Stomach (tissue), 19 donors: ENCODE measurements around the gene GAK. TPM values are rescaled to one million over a fixed set of nuclear protein-coding genes. Genes with fewer than 3 reads are reported as not detected.
"Not testable (repeated sequence)": the region's sequence is repeated elsewhere in the genome, so short reads cannot be mapped to it uniquely, and the experiment has no call there.

ENCODE experiments used
- DNase-seq, 2 donors: peaks; one replicate each; pipeline versions ENCODE4 v3.0.0 to v3.0.0-alpha.2; 2013 to 2019
- H3K27ac ChIP-seq, 5 donors: fragments of 200-600 bp in 4 of 5; sonication (generic) in 4 of 5; one replicate each; pipeline ENCODE4 v1.5.1; 2013 to 2019; ENCODE audit warnings: mild to moderate bottlenecking in 1 of 5, moderate library complexity in 1 of 5
- H3K27me3 ChIP-seq, 3 donors: fragments of 200-600 bp; sonication (generic); one replicate each; pipeline ENCODE4 v1.5.1; 2017 to 2019; ENCODE audit warnings: mixed run types in 1 of 3
- H3K36me3 ChIP-seq, 4 donors: fragments of 200-600 bp; sonication (generic); 1 replicate in 3 of 4; 2 replicates in 1 of 4; pipeline ENCODE4 v1.5.1; 2016 to 2019
- H3K4me1 ChIP-seq, 4 donors: fragments of 200-600 bp; sonication (generic); one replicate each; pipeline ENCODE4 v1.5.1; 2016 to 2019
- H3K4me3 ChIP-seq, 4 donors: fragments of 200-600 bp; sonication (generic) in 3 of 4; one replicate each; pipeline ENCODE4 v1.5.1; 2016 to 2019; ENCODE audit warnings: mild to moderate bottlenecking in 1 of 4
- H3K9me3 ChIP-seq, 4 donors: fragments of 200-600 bp; sonication (generic); one replicate each; pipeline ENCODE4 v1.5.1; 2016 to 2019
- EP300 ChIP-seq: sonication (generic); formaldehyde crosslinking; IDR thresholded peaks from one replicate; pipeline ENCODE4 v1.6.1; 2017; ENCODE audit warnings: antibody characterized with exemption
- POLR2A ChIP-seq, 4 donors: fragments of 450-650 bp; IDR thresholded peaks; one replicate each; pipeline ENCODE4 v1.6.1; 2016; ENCODE audit warnings: antibody characterized with exemption in 4 of 4, control low read depth in 2 of 4, mild to moderate bottlenecking in 1 of 4, moderate library complexity in 1 of 4
- POLR2AphosphoS5 ChIP-seq, 3 donors: sonication (generic); formaldehyde crosslinking; IDR thresholded peaks; one replicate each; pipeline ENCODE4 v1.6.1; 2016; ENCODE audit warnings: antibody characterized with exemption in 3 of 3
- WGBS, 5 donors: extraction: QIAGEN DNeasy Blood & Tissue Kit in 3 of 5; methylation state at CpG; one replicate each; pipeline versions ENCODE4 v1.1.5 to v1.1.7; 2013 to 2018; 5-methylcytosine and 5-hydroxymethylcytosine counted together
- intact Hi-C: fragments of 100-400 bp; cut with DNase I; formaldehyde crosslinking; loops from one replicate; pipeline ENCODE4 v1.15.1; 2023; ENCODE audit warnings: low total_unique reads
- long read RNA-seq, 10 donors: transcript quantifications; one replicate each; lab custom pipeline, GENCODE V29; 2026
- polyA plus RNA-seq, 3 donors: library from polyadenylated mRNA; stranded (reverse); fragments of 200-250 nt; gene quantifications; one replicate each; pipeline ENCODE4 v1.2.3, GENCODE V29; 2013
- total RNA-seq, 5 donors: library from RNA; depleted of rRNA; stranded (reverse); fragments of >200 nt; gene quantifications; one replicate each; pipeline versions ENCODE4 v1.1.0 to v1.2.3, GENCODE V29; 2014 to 2016
- TF ChIP-seq, protein P1 (sequence below), 7 experiments: fragments of 450-650 bp in 4 of 7; fragments of 200-600 bp in 3 of 7; sonication (generic) in 3 of 7; IDR thresholded peaks; one replicate each; pipeline ENCODE4 v1.5.1; 2016 to 2019; ENCODE audit warnings: antibody characterized with exemption in 7 of 7, control low read depth in 2 of 7, mild to moderate bottlenecking in 1 of 7
- donor health status: healthy with polysubstance abuse.
- donor health status: Bipolar disorder and iron deficiency.
- donor health status: healthy.

GAK gene
- total RNA-seq = 100 to 1,000 TPM in 4 of 5 donors, 10 to 100 TPM in 1; 71.8 to 503 (median 194) TPM
- 100 to 1,000 TPM; 128 to 149 (median 133) TPM for polyA plus RNA-seq
- long read RNA-seq, donor 1 = 0 reads
- long read RNA-seq, donor 2, full-length matches to known transcripts = 5 of 5 reads
- long read RNA-seq, donor 2, partial matches to known transcripts = 0 of 5 reads
- long read RNA-seq, donor 2, other reads (novel, unspliced or antisense) = 0 of 5 reads
- long read RNA-seq, donor 3, partial matches to known transcripts = 0 of 3 reads
- long read RNA-seq, donor 3, other reads (novel, unspliced or antisense) = 0 of 3 reads
- long read RNA-seq, donor 4 = 0 reads
- long read RNA-seq, donor 5, transcript GAK-216 (3 exons, 3,567 nt) = major isoform, 5 of 10 reads
- long read RNA-seq, donor 5, partial matches to known transcripts = 5 of 10 reads
- long read RNA-seq, donor 5, other reads (novel, unspliced or antisense) = 0 of 10 reads
- long read RNA-seq, donor 6 = 0 reads
- long read RNA-seq, donor 7, partial matches to known transcripts = 0 of 2 reads
- long read RNA-seq, donor 7, other reads (novel, unspliced or antisense) = 0 of 2 reads
- long read RNA-seq, donor 8, full-length matches to known transcripts = 4 of 4 reads
- long read RNA-seq, donor 8, partial matches to known transcripts = 0 of 4 reads
- long read RNA-seq, donor 8, other reads (novel, unspliced or antisense) = 0 of 4 reads
- long read RNA-seq, donor 9, partial matches to known transcripts = 0 of 2 reads
- long read RNA-seq, donor 9, other reads (novel, unspliced or antisense) = 0 of 2 reads
- long read RNA-seq, donor 10, partial matches to known transcripts = 0 of 2 reads
- long read RNA-seq, donor 10, other reads (novel, unspliced or antisense) = 0 of 2 reads

DNA sequence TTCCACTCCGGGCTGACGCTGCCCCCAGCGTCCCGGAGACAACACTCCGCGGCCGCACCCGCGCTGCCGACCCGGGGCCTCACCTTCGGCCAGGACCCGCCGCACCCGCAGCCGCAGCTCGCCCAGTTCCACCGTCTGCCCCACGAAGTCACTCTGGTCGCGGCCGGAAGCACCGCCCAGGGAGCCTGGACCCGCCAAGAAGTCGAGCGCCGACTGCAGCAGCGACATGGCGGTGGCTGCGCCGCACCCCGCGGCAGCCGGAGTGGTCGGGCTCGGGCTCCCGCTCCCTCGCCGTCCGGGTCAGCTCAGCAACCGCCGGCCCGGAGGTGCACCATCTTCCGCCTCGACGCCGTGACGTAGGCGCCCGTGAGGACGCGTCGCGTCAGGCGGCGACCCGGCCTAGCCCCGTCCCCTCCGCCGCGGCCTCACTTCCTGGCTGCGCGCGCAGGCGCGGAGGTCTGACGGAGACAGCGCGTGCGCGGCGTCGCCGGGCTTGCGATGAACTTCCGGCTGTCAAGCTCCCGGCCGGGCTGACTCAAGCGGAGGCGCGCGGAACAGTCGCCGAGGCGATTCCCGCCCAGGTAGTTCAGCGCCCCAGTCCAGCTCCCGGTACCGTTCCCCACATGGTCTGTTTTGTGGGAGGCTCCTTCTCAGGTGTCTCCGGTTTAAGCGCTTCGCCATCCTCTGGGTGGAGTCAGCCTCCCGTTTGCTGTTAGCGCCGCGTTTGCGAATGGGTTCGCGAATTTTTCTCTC, at the start of gene GAK, which contains the start of gene TMEM175:
Gene GAK (minus strand): TSS at position 357 of the 753 bp plus-strand sequence. CDS start 129 bp downstream, at position 228.
Gene TMEM175 (plus strand): TSS at position 501 of the 753 bp plus-strand sequence. CDS start 15,280 bp downstream, outside the sequence.
- Histone ChIP-seq H3K4me3 (peak within 1 kb of the TSS; percentile 92 to 98 (median 92)), H3K27me3 (no peaks in the 10 kb centered on the region), H3K4me1 (peaks cover 43 to 58% (median 55%) of the 10 kb centered on the region in 4 donors), H3K27ac (peak within 1 kb of the TSS; percentile 95 to 99 (median 98)), H3K36me3 (peaks cover 0 to 3% (median 0%) of the 10 kb centered on the region in 4 donors), H3K9me3 (no peaks in the 10 kb centered on the region)
- intact Hi-C loops = no loop called here
- WGBS, 5 donors = 0% methylated on average over 64 to 99 of the region's 99 CpGs
- no peak for TF ChIP-seq EP300
- TF ChIP-seq, protein P1, sequence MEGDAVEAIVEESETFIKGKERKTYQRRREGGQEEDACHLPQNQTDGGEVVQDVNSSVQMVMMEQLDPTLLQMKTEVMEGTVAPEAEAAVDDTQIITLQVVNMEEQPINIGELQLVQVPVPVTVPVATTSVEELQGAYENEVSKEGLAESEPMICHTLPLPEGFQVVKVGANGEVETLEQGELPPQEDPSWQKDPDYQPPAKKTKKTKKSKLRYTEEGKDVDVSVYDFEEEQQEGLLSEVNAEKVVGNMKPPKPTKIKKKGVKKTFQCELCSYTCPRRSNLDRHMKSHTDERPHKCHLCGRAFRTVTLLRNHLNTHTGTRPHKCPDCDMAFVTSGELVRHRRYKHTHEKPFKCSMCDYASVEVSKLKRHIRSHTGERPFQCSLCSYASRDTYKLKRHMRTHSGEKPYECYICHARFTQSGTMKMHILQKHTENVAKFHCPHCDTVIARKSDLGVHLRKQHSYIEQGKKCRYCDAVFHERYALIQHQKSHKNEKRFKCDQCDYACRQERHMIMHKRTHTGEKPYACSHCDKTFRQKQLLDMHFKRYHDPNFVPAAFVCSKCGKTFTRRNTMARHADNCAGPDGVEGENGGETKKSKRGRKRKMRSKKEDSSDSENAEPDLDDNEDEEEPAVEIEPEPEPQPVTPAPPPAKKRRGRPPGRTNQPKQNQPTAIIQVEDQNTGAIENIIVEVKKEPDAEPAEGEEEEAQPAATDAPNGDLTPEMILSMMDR (IDR thresholded peaks at IDR 0.05) = peak in 1 of 7 experiments; percentile 33
- peak in 2 of 4 donors; percentile 33 to 39 for TF ChIP-seq POLR2A (IDR thresholded peaks at IDR 0.05)
- peak; percentile 90 to 98 (median 95) for TF ChIP-seq POLR2AphosphoS5 (IDR thresholded peaks at IDR 0.05)
- DNase-seq = peak; percentile 99

DNA sequence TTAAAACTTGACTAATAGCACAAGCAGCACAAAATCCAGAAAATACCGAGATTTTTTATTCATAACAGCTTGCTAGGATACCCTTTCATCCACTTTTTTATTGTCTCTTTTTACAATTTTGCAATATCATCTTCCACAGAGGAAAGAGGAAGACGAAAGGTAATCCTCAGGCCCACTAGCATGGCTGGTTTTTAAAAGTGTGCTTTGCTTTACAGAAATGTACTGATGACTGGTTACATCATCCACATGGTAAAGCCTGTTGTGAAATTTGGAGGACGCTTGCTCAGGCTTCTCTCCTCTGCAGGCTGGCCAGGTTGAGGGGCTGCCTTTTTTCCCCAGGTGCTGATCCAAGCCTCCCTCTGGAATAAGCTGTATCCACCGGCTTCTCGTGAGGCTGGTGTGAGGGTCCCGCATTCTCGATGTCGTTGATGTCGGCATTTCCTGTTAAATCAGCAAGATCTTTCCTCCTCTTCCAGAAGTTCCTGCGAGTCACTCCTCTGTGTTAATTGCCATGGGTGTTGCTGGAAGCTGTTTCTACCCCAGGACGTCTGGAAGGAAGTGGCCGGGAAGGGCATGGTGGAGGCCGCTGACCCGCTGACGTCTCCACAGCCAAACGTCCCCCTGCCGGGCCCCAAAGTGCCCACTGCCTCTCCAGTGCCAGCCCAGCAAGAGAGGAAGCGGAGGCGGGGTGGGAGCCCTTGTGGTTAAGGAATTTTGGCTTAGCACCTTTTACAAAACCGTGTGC, 47.0 kb upstream of the GAK start:
- H3K4me1 ChIP-seq = peaks cover 0 to under 1% (median under 1%) of the 10 kb centered on the region in 4 donors
- TF ChIP-seq POLR2AphosphoS5 (IDR thresholded peaks at IDR 0.05) = no peak
- no peak for TF ChIP-seq POLR2A (IDR thresholded peaks at IDR 0.05)
- TF ChIP-seq EP300 = no peak
- no peaks in the 10 kb centered on the region for H3K27me3 ChIP-seq
- DNase-seq = no peak
- H3K9me3 ChIP-seq = no peaks in the 10 kb centered on the region
- no peak overlapping the region for H3K27ac ChIP-seq
- no peak overlapping the region for H3K4me3 ChIP-seq
- intact Hi-C loops = no loop called here
- 53 to 79% (median 68%) methylated on average over 20 of the region's 20 CpGs for WGBS, 5 donors
- no peaks in the 10 kb centered on the region for H3K36me3 ChIP-seq

DNA sequence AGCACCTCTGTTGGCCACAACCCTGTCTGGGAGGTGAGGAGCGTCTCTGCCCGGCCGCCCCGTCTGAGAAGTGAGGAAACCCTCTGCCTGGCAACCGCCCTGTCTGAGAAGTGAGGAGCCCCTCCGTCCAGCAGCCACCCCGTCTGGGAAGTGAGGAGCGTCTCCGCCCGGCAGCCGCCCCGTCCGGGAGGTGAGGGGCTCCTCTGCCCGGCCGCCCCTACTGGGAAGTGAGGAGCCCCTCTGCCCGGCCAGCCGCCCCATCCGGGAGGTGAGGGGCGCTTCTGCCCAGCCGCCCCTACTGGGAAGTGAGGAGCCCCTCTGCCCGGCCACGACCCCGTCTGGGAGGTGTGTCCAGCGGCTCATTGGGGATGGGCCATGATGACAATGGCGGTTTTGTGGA, 43.9 kb upstream of the GAK start:
- H3K36me3 ChIP-seq, DNase-seq, intact Hi-C loops, H3K4me3 ChIP-seq, H3K27me3 ChIP-seq, H3K27ac ChIP-seq, H3K9me3 ChIP-seq: not testable (repeated sequence)
- WGBS, 5 donors = 80 to 99% (median 98%) methylated on average over 2 to 22 of the region's 25 CpGs
- H3K4me1 ChIP-seq = peaks cover 22 to 27% (median 27%) of the 10 kb centered on the region in 4 donors

DNA sequence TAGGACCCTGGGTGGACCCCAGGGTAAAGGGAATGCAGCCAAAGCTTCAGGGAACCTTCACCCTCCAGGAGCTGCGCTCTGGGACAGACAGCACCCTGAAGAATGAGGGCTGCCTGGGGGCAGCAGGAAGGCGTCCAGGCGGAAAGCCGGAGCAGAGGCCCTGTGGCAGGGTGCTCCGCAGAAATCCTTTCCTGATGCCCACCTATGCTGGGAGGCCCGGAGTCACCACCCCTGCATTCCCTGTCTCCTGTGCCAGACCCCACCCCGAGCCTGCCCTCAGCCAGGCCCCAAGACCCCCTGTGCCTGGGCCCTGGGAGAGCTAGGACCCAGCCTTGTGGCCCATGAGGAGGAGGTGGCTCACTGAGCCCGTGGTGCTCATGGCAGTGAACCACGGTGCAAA, 42.6 kb upstream of the GAK start:
- no peaks in the 10 kb centered on the region for H3K36me3 ChIP-seq
- no peak overlapping the region for H3K4me3 ChIP-seq
- intact Hi-C loops = loop anchor here (5.0 kb wide), 1 partner anchor 37 kb away; no protein-coding TSS in a partner anchor
- H3K9me3 ChIP-seq = no peaks in the 10 kb centered on the region
- TF ChIP-seq, protein P1 (IDR thresholded peaks at IDR 0.05) = no peak
- TF ChIP-seq POLR2A (IDR thresholded peaks at IDR 0.05) (no peak), POLR2AphosphoS5 (IDR thresholded peaks at IDR 0.05) (no peak), EP300 (no peak)
- 88 to 98% (median 95%) methylated on average over 7 to 9 of the region's 9 CpGs for WGBS, 5 donors
- no peak for DNase-seq
- peaks cover 22 to 40% (median 33%) of the 10 kb centered on the region in 4 donors for H3K4me1 ChIP-seq
- no peak overlapping the region for H3K27ac ChIP-seq
- no peaks in the 10 kb centered on the region for H3K27me3 ChIP-seq
